ENCODE data around the gene SEC22A. TPM values are rescaled to one million over a fixed set of nuclear protein-coding genes. Genes with fewer than 3 reads are reported as not detected.

The SEC22A gene
- total and polyA plus RNA-seq, 2 donors (not counting 1 experiment from before 2014, with no cell fraction given), result 15.6 to 19.3 TPM

DNA sequence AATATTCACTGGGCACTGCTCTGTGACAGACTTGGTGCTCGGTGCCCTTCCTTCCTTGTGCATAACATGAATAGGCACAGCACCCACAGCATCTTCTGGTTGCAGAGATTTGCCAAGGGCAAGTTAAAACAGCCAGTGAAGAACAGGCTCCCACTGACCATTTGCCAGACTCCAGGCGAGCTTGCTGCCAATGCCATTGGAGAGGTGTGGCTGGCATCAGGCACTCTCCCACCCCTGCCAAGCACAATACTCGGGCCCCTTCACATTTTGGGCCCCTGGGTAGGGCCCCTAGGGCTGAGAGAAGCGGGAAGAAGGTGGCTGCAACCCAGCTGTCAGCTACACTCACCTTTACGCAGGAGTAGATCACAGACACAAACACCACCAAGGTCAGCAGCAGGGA, 112.1 kb downstream of the SEC22A start:
- H3K36me3 ChIP-seq (replicated peaks in 1 of 2; ENCODE audit: control extremely low read depth in 1 of 2, control insufficient read depth in 1 of 2, extremely low read depth in 1 of 2, insufficient read depth in 2 of 2, low read length in 1 of 2), result no peaks in the 10 kb centered on the region
- TF ChIP-seq CTCF (IDR thresholded peaks at IDR 0.05), result no peak
- no peak for TF ChIP-seq EZH2 (IDR thresholded peaks at IDR 0.05; ENCODE audit: borderline replicate concordance, insufficient read depth, low read depth, low read length, poor library complexity, severe bottlenecking)
- Mint-ChIP-seq H3K9me3 (ENCODE audit: insufficient read depth) (no peaks in the 10 kb centered on the region), H3K27me3 (peaks cover 30% of the 10 kb centered on the region), H3K4me1 (no peaks in the 10 kb centered on the region), H3K4me3 (no peak overlapping the region), H3K27ac (no peak overlapping the region)
- no peak overlapping the region for H3K4me2 ChIP-seq (replicated peaks; ENCODE audit: low read depth, low read length, poor library complexity, severe bottlenecking)
- no peak for DNase-seq
- intact Hi-C loops (cut with micrococcal nuclease), result no loop called here
- no peak for ATAC-seq (ENCODE audit: low read depth)
- no peak overlapping the region for H3K27ac ChIP-seq (ENCODE audit: low read length in 2 of 2)
- no peaks in the 10 kb centered on the region for H3K79me2 ChIP-seq (ENCODE audit: control insufficient read depth, insufficient read depth, low read length)
- WGBS (ENCODE audit: insufficient coverage), result 91% methylated on average over 2 of the region's 5 CpGs
- H3K9me3 ChIP-seq (ENCODE audit: control extremely low read depth in 1 of 3, control insufficient read depth in 2 of 3, insufficient read depth in 1 of 3, low read length in 2 of 3), result peaks cover 0 to 5% (median 0%) of the 10 kb centered on the region in 3 donors
- H3K4me1 ChIP-seq (ENCODE audit: control insufficient read depth in 2 of 2, insufficient read depth in 2 of 2, low read length in 2 of 2), result no peaks in the 10 kb centered on the region
- CTCF ChIA-PET, result interaction anchor here (1.3 kb wide), 1 partner anchor 15 kb away, joined by 5 read pairs; no protein-coding TSS in a partner anchor
- no peak overlapping the region for H3K4me3 ChIP-seq (ENCODE audit: control extremely low read depth in 1 of 5, extremely low read depth in 1 of 5, insufficient read depth in 1 of 5, low read depth in 2 of 5, low read length in 4 of 5)
- H3K9ac ChIP-seq (ENCODE audit: low read length), result no peak overlapping the region
- H2AFZ ChIP-seq (ENCODE audit: insufficient read depth, low read depth, low read length, poor library complexity, severe bottlenecking), result no peak overlapping the region
- H4K20me1 ChIP-seq (ENCODE audit: control insufficient read depth, insufficient read depth, low read length, poor library complexity, severe bottlenecking), result no peaks in the 10 kb centered on the region
- H3K27me3 ChIP-seq (replicated peaks in 1 of 4; ENCODE audit: control extremely low read depth in 1 of 4, control insufficient read depth in 3 of 4, insufficient read depth in 4 of 4, low read length in 3 of 4), result peaks cover 0 to 4% (median 0%) of the 10 kb centered on the region in 4 experiments
- POLR2A ChIA-PET, result no interaction called here

- no peak overlapping the region for H3K4me2 ChIP-seq (replicated peaks; ENCODE audit: low read depth, low read length, poor library complexity, severe bottlenecking)
- Mint-ChIP-seq H3K9me3 (ENCODE audit: insufficient read depth) (no peaks in the 10 kb centered on the region), H3K4me1 (no peaks in the 10 kb centered on the region), H3K4me3 (no peak overlapping the region), H3K27ac (no peak overlapping the region), H3K27me3 (peaks cover 30% of the 10 kb centered on the region)
- H3K27me3 ChIP-seq (replicated peaks in 1 of 4; ENCODE audit: control extremely low read depth in 1 of 4, control insufficient read depth in 3 of 4, insufficient read depth in 4 of 4, low read length in 3 of 4), result peaks cover 0 to 4% (median 0%) of the 10 kb centered on the region in 4 experiments
- CTCF ChIA-PET, result interaction anchor here (1.3 kb wide), 1 partner anchor 15 kb away, joined by 5 read pairs; no protein-coding TSS in a partner anchor
- no peaks in the 10 kb centered on the region for H3K4me1 ChIP-seq (ENCODE audit: control insufficient read depth in 2 of 2, insufficient read depth in 2 of 2, low read length in 2 of 2)
- no peak overlapping the region for H3K9ac ChIP-seq (ENCODE audit: low read length)
- H2AFZ ChIP-seq (ENCODE audit: insufficient read depth, low read depth, low read length, poor library complexity, severe bottlenecking), result no peak overlapping the region
- TF ChIP-seq EZH2 (IDR thresholded peaks at IDR 0.05; ENCODE audit: borderline replicate concordance, insufficient read depth, low read depth, low read length, poor library complexity, severe bottlenecking) (no peak), CTCF (IDR thresholded peaks at IDR 0.05) (no peak)
- no peak overlapping the region for H3K27ac ChIP-seq (ENCODE audit: low read length in 2 of 2)
- ATAC-seq (ENCODE audit: low read depth) (no peak), DNase-seq (no peak)
- no peaks in the 10 kb centered on the region for H4K20me1 ChIP-seq (ENCODE audit: control insufficient read depth, insufficient read depth, low read length, poor library complexity, severe bottlenecking)
- 44% methylated on average over 13 of the region's 14 CpGs for WGBS (ENCODE audit: insufficient coverage)
- intact Hi-C loops (cut with micrococcal nuclease), result no loop called here
- H3K36me3 ChIP-seq (replicated peaks in 1 of 2; ENCODE audit: control extremely low read depth in 1 of 2, control insufficient read depth in 1 of 2, extremely low read depth in 1 of 2, insufficient read depth in 2 of 2, low read length in 1 of 2), result no peaks in the 10 kb centered on the region
- H3K9me3 ChIP-seq (ENCODE audit: control extremely low read depth in 1 of 3, control insufficient read depth in 2 of 3, insufficient read depth in 1 of 3, low read length in 2 of 3), result peaks cover 0 to 5% (median 0%) of the 10 kb centered on the region in 3 donors
- POLR2A ChIA-PET, result no interaction called here
- no peak overlapping the region for H3K4me3 ChIP-seq (ENCODE audit: control extremely low read depth in 1 of 5, extremely low read depth in 1 of 5, insufficient read depth in 1 of 5, low read depth in 2 of 5, low read length in 4 of 5)
- no peaks in the 10 kb centered on the region for H3K79me2 ChIP-seq (ENCODE audit: control insufficient read depth, insufficient read depth, low read length)
Measured at GRCh38 chr3:123314359-123315270, 112.9 kb downstream of the SEC22A start.

Measured in B cell (primary cell).